ENCODE results near the gene KIAA1671.

KIAA1671 gene

DNA sequence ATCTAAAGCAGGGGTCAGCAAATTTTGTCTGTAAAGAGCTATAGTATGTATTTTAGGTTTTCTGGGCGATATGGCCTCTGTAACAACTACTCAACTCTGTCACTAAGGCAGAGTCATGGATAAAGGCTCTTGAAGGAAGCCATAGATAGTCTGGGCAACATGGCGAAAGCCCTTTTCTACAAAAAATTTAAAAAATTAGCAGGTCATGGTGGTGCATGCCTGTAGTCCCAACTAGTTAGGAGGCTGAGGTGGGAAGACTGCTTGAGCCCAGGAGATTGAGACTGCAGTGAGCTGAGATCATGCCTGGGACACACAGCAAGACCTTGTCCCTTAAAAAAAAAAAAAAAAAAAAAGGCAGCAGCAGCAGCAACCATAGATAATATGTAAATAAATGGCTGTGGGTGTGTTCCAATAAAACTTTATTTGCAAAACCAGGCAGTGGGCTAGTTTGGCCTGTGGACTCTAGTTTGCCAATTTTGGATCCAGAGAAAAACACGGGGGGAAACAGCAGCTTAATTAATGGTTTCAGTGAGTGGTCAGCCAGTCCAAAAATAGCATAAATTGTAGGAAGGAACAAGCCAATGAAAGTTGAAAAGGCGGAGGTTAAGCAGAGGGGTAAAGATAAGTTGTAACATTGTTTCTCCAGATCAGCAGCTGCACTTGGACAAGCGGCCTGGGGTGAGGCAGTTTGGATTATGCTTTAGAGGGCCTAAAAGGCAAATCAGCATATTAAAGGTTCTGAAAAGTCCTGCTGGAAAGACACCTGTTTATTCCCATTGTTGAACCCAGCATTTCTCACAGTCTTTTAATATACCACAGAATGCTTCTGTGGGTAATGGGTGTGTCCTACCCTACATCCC lies 62.6 kb downstream of the KIAA1671 start:
- no peak for TF ChIP-seq CTCF (IDR thresholded peaks at IDR 0.05; ENCODE audit: borderline replicate concordance, control extremely low read depth, extremely low read depth, insufficient read depth, missing control alignments)
- DNase-seq (ENCODE audit: low spot score): no peak
- in situ Hi-C loops (cut with MboI; ENCODE audit: low sequenced_read_pairs, unreplicated experiment): no loop called here

- in situ Hi-C loops (cut with MboI; ENCODE audit: low sequenced_read_pairs, unreplicated experiment): no loop called here
- DNase-seq (ENCODE audit: low spot score): no peak
These were observed 63.8 kb downstream of the KIAA1671 start for GRCh38 chr22:25016311-25016710.

DNA sequence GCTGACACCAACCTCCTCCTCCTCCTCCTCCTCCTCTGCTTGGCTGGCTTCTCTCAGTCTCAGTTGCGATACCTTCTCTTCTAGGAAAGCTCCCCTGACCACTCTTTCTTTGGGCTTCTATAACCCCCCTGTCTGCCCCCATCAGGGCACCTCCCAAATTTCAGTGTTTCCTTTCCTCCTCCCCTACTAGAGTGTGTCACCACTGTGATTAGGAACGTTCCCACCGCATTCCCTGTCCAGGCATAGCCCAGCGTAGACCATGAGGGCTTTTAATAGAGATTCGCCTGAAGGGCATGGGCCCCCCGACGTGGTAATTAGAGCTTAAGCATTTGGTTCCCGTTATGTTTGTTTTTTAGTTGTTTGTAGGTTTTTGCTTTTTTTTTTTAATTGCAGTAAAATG lies 65.5 kb downstream of the KIAA1671 start:
- DNase-seq (ENCODE audit: low spot score): no peak
- in situ Hi-C loops (cut with MboI; ENCODE audit: low sequenced_read_pairs, unreplicated experiment): no loop called here
- no peak for TF ChIP-seq CTCF (IDR thresholded peaks at IDR 0.05; ENCODE audit: borderline replicate concordance, control extremely low read depth, extremely low read depth, insufficient read depth, missing control alignments)

More at GRCh38 chr22:25016311-25016710, 63.8 kb downstream of the KIAA1671 start:
- no peak for TF ChIP-seq CTCF (IDR thresholded peaks at IDR 0.05; ENCODE audit: borderline replicate concordance, control extremely low read depth, extremely low read depth, insufficient read depth, missing control alignments)

DNA sequence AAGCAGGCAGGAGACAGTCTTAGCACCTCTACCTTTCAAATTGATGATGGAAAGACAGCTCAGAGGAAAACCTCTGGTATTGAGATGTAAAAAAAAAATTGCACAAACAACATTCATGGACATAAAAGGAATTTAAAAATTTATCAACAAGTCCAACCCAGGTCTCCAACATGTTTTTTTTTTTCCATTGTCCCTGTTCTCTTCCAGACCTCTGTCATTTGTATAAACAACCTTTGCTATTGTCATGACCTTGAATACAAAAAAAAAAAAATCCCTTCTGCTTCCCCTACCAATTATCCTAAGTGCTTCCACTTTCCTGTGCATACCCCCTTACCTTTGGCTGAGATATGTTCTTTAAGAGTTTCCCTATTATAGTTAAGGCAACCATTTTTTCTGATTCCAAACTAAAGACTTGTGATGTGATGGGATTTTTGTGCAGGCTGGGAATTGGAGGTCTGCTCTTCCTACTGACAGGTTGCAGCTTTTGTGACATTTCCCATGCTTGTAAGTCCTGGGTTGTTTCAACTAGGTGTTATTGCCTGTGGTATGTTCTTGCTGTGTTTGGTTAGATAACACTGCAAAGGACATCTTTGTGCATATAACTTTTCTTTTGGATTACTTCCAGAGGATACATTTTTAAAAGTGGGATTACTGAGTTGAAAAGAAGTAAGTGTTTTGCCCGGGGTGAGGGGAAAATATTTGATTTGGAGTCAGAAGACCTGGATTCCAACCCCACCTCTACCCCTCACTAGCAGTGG lies 67.1 kb downstream of the KIAA1671 start:
- no peak for TF ChIP-seq CTCF (IDR thresholded peaks at IDR 0.05; ENCODE audit: borderline replicate concordance, control extremely low read depth, extremely low read depth, insufficient read depth, missing control alignments)
- in situ Hi-C loops (cut with MboI; ENCODE audit: low sequenced_read_pairs, unreplicated experiment): no loop called here
- no peak for DNase-seq (ENCODE audit: low spot score)

DNA sequence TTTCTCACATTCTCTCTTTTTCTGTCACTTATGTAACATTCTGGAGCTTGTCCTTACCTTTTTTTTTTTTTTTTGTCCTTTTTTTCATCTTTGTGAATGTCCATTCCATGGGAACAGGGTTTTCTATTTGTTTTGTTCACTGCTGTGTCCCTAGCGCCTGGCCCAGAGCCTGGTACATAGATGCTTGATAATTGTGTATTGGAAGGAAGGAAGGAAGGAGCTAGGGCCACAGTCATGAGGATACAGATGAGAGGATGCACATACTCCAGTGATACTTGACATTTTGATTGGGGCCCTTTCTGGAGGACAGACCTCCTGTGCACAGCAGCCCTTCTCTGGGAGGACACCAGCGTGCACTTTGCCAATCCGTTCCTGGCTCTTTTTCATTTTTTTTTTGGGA lies 68.9 kb downstream of the KIAA1671 start:
- no peak for TF ChIP-seq CTCF (IDR thresholded peaks at IDR 0.05; ENCODE audit: borderline replicate concordance, control extremely low read depth, extremely low read depth, insufficient read depth, missing control alignments)
- no peak for DNase-seq (ENCODE audit: low spot score)
- in situ Hi-C loops (cut with MboI; ENCODE audit: low sequenced_read_pairs, unreplicated experiment): no loop called here

DNA sequence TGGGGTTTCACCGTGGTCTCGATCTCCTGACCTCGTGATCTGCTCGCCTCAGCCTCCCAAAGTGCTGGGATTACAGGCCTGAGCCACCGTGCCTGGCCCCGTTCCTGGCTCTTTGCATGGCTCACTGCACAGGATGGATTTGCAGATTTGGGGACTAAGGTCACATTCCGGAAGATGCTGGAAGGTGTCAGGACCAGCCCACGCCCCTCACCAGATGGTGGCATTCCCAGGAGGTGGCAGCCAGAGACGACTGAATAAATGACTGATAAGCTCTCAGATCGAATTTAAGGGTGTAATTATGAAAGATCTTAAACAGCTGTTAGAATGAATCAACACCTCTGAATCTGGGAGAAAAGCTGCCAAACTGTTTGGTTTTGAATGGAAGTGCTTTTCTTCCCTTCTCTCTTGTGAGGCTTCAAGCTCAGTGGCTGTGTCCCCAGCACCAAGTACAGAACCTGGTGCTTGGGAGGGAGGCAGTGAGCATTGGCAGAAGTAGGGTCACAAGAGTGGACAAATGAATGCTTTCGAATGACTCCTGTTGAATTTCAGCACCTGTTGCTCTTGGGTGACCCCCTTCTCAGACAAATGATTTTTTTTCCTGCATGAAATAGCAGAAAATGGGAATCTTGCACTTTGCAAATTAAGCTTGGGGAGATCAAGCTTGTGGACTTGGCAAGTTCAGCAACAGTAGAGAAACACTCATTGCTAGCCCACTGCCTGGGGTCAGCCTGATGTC lies 69.6 kb downstream of the KIAA1671 start:
- in situ Hi-C loops (cut with MboI; ENCODE audit: low sequenced_read_pairs, unreplicated experiment): no loop called here
- no peak for TF ChIP-seq CTCF (IDR thresholded peaks at IDR 0.05; ENCODE audit: borderline replicate concordance, control extremely low read depth, extremely low read depth, insufficient read depth, missing control alignments)
- no peak for DNase-seq (ENCODE audit: low spot score)

Data from GM13976 (cell line).